PC-3 (cell line): ENCODE measurements around the gene FAM187B. TPM values are rescaled to one million over a fixed set of nuclear protein-coding genes. Genes with fewer than 3 reads are reported as not detected.
A peak's percentile ranks its signal among the peaks of the same experiment; 100 is the strongest.

Source experiments
- ATAC-seq: fragments of 200-7000 bp; cut with Tn5 transposase; 2 replicates; pipeline ENCODE4 v1.9.1; 2020; ENCODE audit warnings: mild to moderate bottlenecking, moderate library complexity
- BruUV-seq: library from RNA; stranded (reverse); fragments of 400-500 nt; replicated peaks from 2 replicates; lab custom pipeline; 2021; lab: Mats Ljungman, UMichigan
- CTCF ChIA-PET: fragments of 300-600 bp; sonication (Branson Sonifier 250); formaldehyde crosslinking; loops from one replicate; lab custom pipeline; 2022; ENCODE audit warnings: antibody characterized with exemption; lab: Charles Lee
- POLR2A ChIA-PET: fragments of 300-600 bp; sonication (Branson Sonifier 250); formaldehyde crosslinking; loops from one replicate; lab custom pipeline; 2022; ENCODE audit warnings: antibody characterized with exemption; ENCODE audit not compliant: unreplicated experiment; lab: Charles Lee
- DNase-seq: peaks from one replicate; pipeline ENCODE4 v3.0.0-alpha.2; 2015
- H2AFZ ChIP-seq: fragments of 300-600 bp; sonication (generic); 2 replicates; pipeline ENCODE4 v1.6.0; 2016; ENCODE audit warnings: antibody characterized with exemption, low read length
- H3F3A ChIP-seq: fragments of 300-600 bp; sonication (generic); one replicate; pipeline ENCODE4 v1.6.0; 2017; ENCODE audit warnings: antibody characterized with exemption, low read length, control low read depth, mild to moderate bottlenecking; ENCODE audit not compliant: unreplicated experiment
- H3K27ac ChIP-seq: fragments of 300-600 bp; sonication (generic); 2 replicates; pipeline ENCODE4 v1.5.1; 2016; ENCODE audit warnings: mild to moderate bottlenecking, low read length
- H3K27me3 ChIP-seq: fragments of 300-600 bp; sonication (generic); 2 replicates; pipeline ENCODE4 v1.6.1; 2016; ENCODE audit warnings: low read length, mixed read lengths
- H3K36me3 ChIP-seq: fragments of 300-600 bp; sonication (generic); 2 replicates; pipeline ENCODE4 v1.6.1; 2016; ENCODE audit warnings: low read depth, mixed run types, low read length, mixed read lengths
- H3K4me1 ChIP-seq: fragments of 300-600 bp; sonication (generic); 2 replicates; pipeline ENCODE4 v1.5.1; 2016; ENCODE audit warnings: low read length; ENCODE audit not compliant: insufficient read depth
- H3K4me2 ChIP-seq: fragments of 300-600 bp; sonication (generic); 2 replicates; pipeline ENCODE4 v1.6.0; 2016; ENCODE audit warnings: low read length
- H3K4me3 ChIP-seq: fragments of 300-600 bp; sonication (generic); 2 replicates; pipeline ENCODE4 v1.5.1; 2016; ENCODE audit warnings: mild to moderate bottlenecking, low read length, mixed read lengths
- H3K79me2 ChIP-seq: fragments of 300-600 bp; sonication (generic); 2 replicates; pipeline ENCODE4 v1.6.1; 2017; ENCODE audit warnings: low read length, mixed read lengths
- H3K9ac ChIP-seq: fragments of 300-600 bp; sonication (generic); 2 replicates; pipeline ENCODE4 v1.6.0; 2016; ENCODE audit warnings: mild to moderate bottlenecking, low read length
- H3K9me2 ChIP-seq: fragments of 300-600 bp; sonication (generic); replicated peaks from 2 replicates; pipeline ENCODE4 v1.6.1; 2016; ENCODE audit warnings: mixed run types, low read length, mixed read lengths
- H3K9me3 ChIP-seq: fragments of 300-600 bp; sonication (generic); 2 replicates; pipeline ENCODE4 v1.6.1; 2016; ENCODE audit warnings: low read length, mixed read lengths
- H4K20me1 ChIP-seq: fragments of 300-600 bp; sonication (generic); 2 replicates; pipeline ENCODE4 v1.6.1; 2016; ENCODE audit warnings: low read length, mixed read lengths
- CTCF ChIP-seq: fragments of 300-600 bp; sonication (generic); conservative IDR thresholded peaks from 2 replicates; pipeline ENCODE4 v1.5.1; 2017; ENCODE audit warnings: antibody characterized with exemption, low read depth, mild to moderate bottlenecking, low read length
- EZH2 ChIP-seq: fragments of 300-600 bp; sonication (generic); IDR thresholded peaks from one replicate; pipeline ENCODE4 v1.6.1; 2017; ENCODE audit warnings: antibody characterized with exemption, mild to moderate bottlenecking, low read length; ENCODE audit not compliant: unreplicated experiment
- EZH2phosphoT487 ChIP-seq: fragments of 300-600 bp; sonication (generic); IDR thresholded peaks from 2 replicates; pipeline ENCODE4 v1.6.1; 2018; ENCODE audit warnings: mild to moderate bottlenecking, antibody characterized with exemption, low read length, borderline replicate concordance
- intact Hi-C: fragments of 100-400 bp; cut with micrococcal nuclease; formaldehyde crosslinking; loops from 2 replicates; pipeline ENCODE4 v1.9.0; 2023
- total RNA-seq: library from RNA; depleted of rRNA; stranded (reverse); fragments of >200 nt; gene quantifications from 2 replicates; pipeline ENCODE4 v1.2.3, GENCODE V29; 2014

The FAM187B gene
- total RNA-seq, 1 experiment from 2014 or later = not detected

- no TSS peak for BruUV-seq
- no peaks in the 10 kb centered on the region for H3K9me2 ChIP-seq
- H3K27me3 ChIP-seq = no peaks in the 10 kb centered on the region
- no peaks in the 10 kb centered on the region for H3F3A ChIP-seq
- peak within 1 kb of the TSS; percentile 97 for H3K4me2 ChIP-seq
- ChIA-PET POLR2A (no interaction called here), CTCF (no interaction called here)
- DNase-seq (peak; percentile 58), ATAC-seq (peak; percentile 13)
- H3K9me3 ChIP-seq = no peaks in the 10 kb centered on the region
- peak within 1 kb of the TSS; percentile 78 for H3K4me3 ChIP-seq
- H3K79me2 ChIP-seq = peaks cover 17% of the 10 kb centered on the region; the same call in 1 of the 2 replicates
- H4K20me1 ChIP-seq = no peaks in the 10 kb centered on the region
- H3K9ac ChIP-seq = peak within 1 kb of the TSS; percentile 91
- peaks cover 20% of the 10 kb centered on the region for H3K4me1 ChIP-seq
- intact Hi-C loops = loop anchor here (5.0 kb wide), 1 partner anchor 239 kb away; no protein-coding TSS in a partner anchor
- TF ChIP-seq CTCF (no peak), EZH2 (no peak), EZH2phosphoT487 (no peak)
- peak within 1 kb of the TSS; percentile 73 for H2AFZ ChIP-seq
- H3K27ac ChIP-seq = peak within 1 kb of the TSS; percentile 46
- no peaks in the 10 kb centered on the region; the same call in 1 of the 2 replicates for H3K36me3 ChIP-seq
Observed at GRCh38 chr19:35268536-35269437, 40.2 kb upstream of the FAM187B start, which contains the start of gene USF2. TSS of gene USF2 (plus strand) at chr19:35268962. CDS start at chr19:35269102, 140 bp downstream.

- Histone ChIP-seq H3F3A (no peaks in the 10 kb centered on the region), H3K4me3 (peak overlapping the region; percentile 78), H3K27me3 (no peaks in the 10 kb centered on the region), H3K9me3 (no peaks in the 10 kb centered on the region), H2AFZ (peak overlapping the region; percentile 73), H3K36me3 (no peaks in the 10 kb centered on the region; the same call in 1 of the 2 replicates), H3K4me2 (peak overlapping the region; percentile 97), H3K4me1 (peaks cover 20% of the 10 kb centered on the region), H3K9me2 (no peaks in the 10 kb centered on the region), H3K27ac (peak overlapping the region; percentile 46), H4K20me1 (no peaks in the 10 kb centered on the region), H3K9ac (peak overlapping the region; percentile 91), H3K79me2 (peaks cover 17% of the 10 kb centered on the region; the same call in 1 of the 2 replicates)
- peak; percentile 48 for ATAC-seq
- intact Hi-C loops = loop anchor here (5.0 kb wide), 1 partner anchor 239 kb away; no protein-coding TSS in a partner anchor
- TF ChIP-seq EZH2phosphoT487 (no peak), CTCF (no peak), EZH2 (no peak)
- DNase-seq = peak; percentile 66
- CTCF ChIA-PET = no interaction called here
- POLR2A ChIA-PET = no interaction called here
- no TSS peak for BruUV-seq
Observed at GRCh38 chr19:35267818-35268535, 39.4 kb upstream of the FAM187B start.
